Activated T-helper 17 cell treated with anti-CD3 and anti-CD28 coated beads, Interleukin-2, amount 50 U/mL, for 72 hours (primary cell): Measurements from ENCODE around the gene CR2. TPM values are rescaled to one million over a fixed set of nuclear protein-coding genes. Genes with fewer than 3 reads are reported as not detected.
A peak's percentile ranks its signal among the peaks of the same experiment; 100 is the strongest.
"Not testable (repeated sequence)": the region's sequence is repeated elsewhere in the genome, so short reads cannot be mapped to it uniquely, and the experiment has no call there.

Source experiments
- ATAC-seq: fragments of 150-1000 bp; cut with Tn5 transposase; replicated peaks from 2 replicates; pipeline ENCODE4 v1.10.0; 2021; ENCODE audit warnings: mild to moderate bottlenecking, moderate library complexity
- H3K27ac Mint-ChIP-seq: one replicate; pipeline ENCODE4 v1.8.0; 2022; ENCODE audit warnings: mixed read lengths
- H3K27me3 Mint-ChIP-seq: one replicate; pipeline ENCODE4 v1.8.0; 2022; ENCODE audit warnings: mixed read lengths
- H3K36me3 Mint-ChIP-seq: one replicate; pipeline ENCODE4 v1.8.0; 2022; ENCODE audit warnings: low read depth, mild to moderate bottlenecking, mixed read lengths
- H3K4me1 Mint-ChIP-seq: one replicate; pipeline ENCODE4 v1.8.0; 2022; ENCODE audit warnings: mixed read lengths
- H3K4me3 Mint-ChIP-seq: one replicate; pipeline ENCODE4 v1.8.0; 2022; ENCODE audit warnings: mild to moderate bottlenecking, mixed read lengths
- H3K9me3 Mint-ChIP-seq: one replicate; pipeline ENCODE4 v1.8.0; 2022; ENCODE audit warnings: mixed read lengths
- total RNA-seq, 2 donors: library from RNA; stranded (reverse); gene quantifications; one replicate each; pipeline ENCODE4 v1.2.3, GENCODE V29; 2022

The CR2 gene
- total RNA-seq, 2 donors from 2014 or later, result 0.42 TPM; not detected in 1

DNA sequence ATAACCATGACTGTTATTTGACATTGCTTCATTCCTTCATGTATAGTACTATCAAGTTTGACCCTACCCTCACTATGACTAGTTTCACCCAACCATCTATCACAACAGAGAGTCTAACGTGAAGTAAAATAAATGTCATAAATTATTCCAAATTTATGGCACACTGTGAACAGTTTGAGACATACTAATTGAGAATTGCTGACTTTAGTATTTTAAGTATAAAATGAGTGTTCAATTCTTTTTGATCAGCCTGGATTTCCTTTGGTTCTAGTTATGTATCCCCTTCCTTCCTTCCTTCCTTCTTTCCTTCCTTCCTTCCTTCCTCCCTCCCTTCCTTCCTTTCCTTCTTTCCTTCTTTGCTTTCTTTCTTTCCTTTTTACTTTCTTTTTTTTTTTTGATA lies 56.3 kb downstream of the CR2 start:
- H3K27ac Mint-ChIP-seq, result no peak overlapping the region

DNA sequence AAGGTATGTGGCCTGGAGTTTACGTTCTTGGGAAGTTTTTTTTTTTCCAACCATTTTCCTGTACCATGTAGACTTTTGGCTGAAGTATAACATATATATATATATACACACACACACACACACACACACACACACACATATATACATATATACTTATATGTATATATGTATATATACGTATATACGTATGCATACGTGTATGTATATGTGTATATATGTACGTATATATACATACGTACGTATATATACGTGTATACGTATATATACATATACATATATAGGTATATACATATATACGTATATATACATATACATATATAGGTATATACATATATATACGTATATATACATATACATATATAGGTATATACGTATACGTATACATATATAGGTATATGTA lies 60.8 kb downstream of the CR2 start:
- Mint-ChIP-seq H3K27me3 (no peaks in the 10 kb centered on the region), H3K27ac (no peak overlapping the region), H3K36me3 (no peaks in the 10 kb centered on the region), H3K4me3 (no peak overlapping the region), H3K4me1 (no peaks in the 10 kb centered on the region), H3K9me3 (no peaks in the 10 kb centered on the region)
- ATAC-seq, result no peak

More for the DNA sequence above, 56.3 kb downstream of the CR2 start:
- no peak for ATAC-seq
- no peaks in the 10 kb centered on the region for H3K9me3 Mint-ChIP-seq
- H3K27me3 Mint-ChIP-seq, result peaks cover 10% of the 10 kb centered on the region
- H3K36me3 Mint-ChIP-seq, result peaks cover 6% of the 10 kb centered on the region
- H3K4me3 Mint-ChIP-seq, result no peak overlapping the region
- H3K4me1 Mint-ChIP-seq, result no peaks in the 10 kb centered on the region

- no peaks in the 10 kb centered on the region for H3K4me1 Mint-ChIP-seq
- H3K27me3 Mint-ChIP-seq, result no peaks in the 10 kb centered on the region
- ATAC-seq, result no peak
- no peaks in the 10 kb centered on the region for H3K36me3 Mint-ChIP-seq
- H3K27ac Mint-ChIP-seq, result no peak overlapping the region
- H3K9me3 Mint-ChIP-seq, result no peaks in the 10 kb centered on the region
- no peak overlapping the region for H3K4me3 Mint-ChIP-seq
Observed at GRCh38 chr1:207516729-207517128, 62.6 kb downstream of the CR2 start.

- no peak for ATAC-seq
- no peak overlapping the region for H3K27ac Mint-ChIP-seq
- no peaks in the 10 kb centered on the region for H3K4me1 Mint-ChIP-seq
- no peaks in the 10 kb centered on the region for H3K9me3 Mint-ChIP-seq
- H3K27me3 Mint-ChIP-seq, result no peaks in the 10 kb centered on the region
- H3K4me3 Mint-ChIP-seq, result no peak overlapping the region
- H3K36me3 Mint-ChIP-seq, result no peaks in the 10 kb centered on the region
Observed at GRCh38 chr1:207518608-207519236, 64.6 kb downstream of the CR2 start.

- Mint-ChIP-seq H3K4me1 (no peaks in the 10 kb centered on the region), H3K9me3 (no peaks in the 10 kb centered on the region), H3K27me3 (no peaks in the 10 kb centered on the region), H3K36me3 (no peaks in the 10 kb centered on the region), H3K27ac (no peak overlapping the region), H3K4me3 (no peak overlapping the region)
- ATAC-seq, result no peak
Observed at GRCh38 chr1:207519505-207520399, 65.6 kb downstream of the CR2 start.

GRCh38 chr1:207520400-207521345 lies 66.5 kb downstream of the CR2 start:
- not testable (repeated sequence) for H3K27me3 Mint-ChIP-seq, H3K9me3 Mint-ChIP-seq, H3K4me3 Mint-ChIP-seq, ATAC-seq, H3K4me1 Mint-ChIP-seq, H3K36me3 Mint-ChIP-seq, H3K27ac Mint-ChIP-seq

DNA sequence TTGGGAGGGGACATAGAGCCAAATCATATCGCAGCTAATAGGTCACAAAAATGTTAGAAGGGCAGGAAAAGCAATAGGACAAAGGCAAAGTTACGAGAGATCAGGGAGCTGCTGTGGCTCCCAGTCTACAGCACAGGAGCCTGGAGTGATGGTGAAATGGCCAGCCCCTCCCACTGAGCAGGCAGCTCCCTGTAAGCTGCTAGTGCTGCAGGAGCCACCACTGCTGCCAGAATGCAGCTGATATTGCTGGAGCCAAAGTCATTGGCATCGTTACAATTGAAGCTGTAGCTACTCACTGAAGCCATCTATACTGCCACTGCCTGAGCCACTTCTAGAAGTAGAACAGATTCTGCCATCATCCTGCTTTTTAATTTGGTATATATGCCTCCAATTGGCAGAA lies 71.1 kb downstream of the CR2 start:
- ATAC-seq, H3K4me1 Mint-ChIP-seq, H3K27ac Mint-ChIP-seq, H3K4me3 Mint-ChIP-seq, H3K27me3 Mint-ChIP-seq, H3K9me3 Mint-ChIP-seq, H3K36me3 Mint-ChIP-seq: not testable (repeated sequence)

DNA sequence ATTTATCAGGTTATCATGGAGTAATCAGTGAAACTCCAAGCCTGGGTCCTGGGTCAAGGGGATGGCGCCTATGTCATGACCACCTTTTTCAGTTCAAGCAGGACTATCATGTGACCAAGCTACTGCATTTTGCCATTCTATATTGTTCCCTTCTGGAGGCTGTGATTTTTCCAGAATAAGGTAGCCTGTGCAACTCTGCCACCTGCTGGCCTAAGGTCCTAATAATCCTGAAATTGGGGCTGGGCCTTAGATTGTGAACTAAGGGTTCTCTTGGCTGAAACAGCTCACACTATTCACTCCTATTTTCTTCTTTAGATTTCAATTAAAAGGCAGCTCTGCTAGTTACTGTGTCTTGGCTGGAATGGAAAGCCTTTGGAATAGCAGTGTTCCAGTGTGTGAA lies 74.3 kb downstream of the CR2 start:
- not testable (repeated sequence) for ATAC-seq, H3K4me3 Mint-ChIP-seq, H3K27ac Mint-ChIP-seq

GRCh38 chr1:207536263-207536662 lies 82.1 kb downstream of the CR2 start:
- not testable (repeated sequence) for H3K9me3 Mint-ChIP-seq, H3K36me3 Mint-ChIP-seq, H3K27ac Mint-ChIP-seq, H3K27me3 Mint-ChIP-seq, H3K4me1 Mint-ChIP-seq, H3K4me3 Mint-ChIP-seq
- ATAC-seq, result peak; percentile 77

More for the DNA sequence above, 74.3 kb downstream of the CR2 start:
- H3K27me3 Mint-ChIP-seq, H3K4me1 Mint-ChIP-seq, H3K9me3 Mint-ChIP-seq, H3K36me3 Mint-ChIP-seq: not testable (repeated sequence)

Other genes with a start within 250 kb of the CR2 start
- 10 to 100 TPM; 29.0 to 61.8 TPM for gene CD55, start 132.7 kb upstream of the CR2 start, total RNA-seq
- under 1 TPM; 0.17 to 0.19 TPM for gene CR1, start 41.8 kb downstream of the CR2 start, total RNA-seq
- under 1 TPM in 1 of 2 donors, not detected in 1; 0.32 TPM for gene CR1L, start 190.8 kb downstream of the CR2 start, total RNA-seq